Endothelial cell (in vitro differentiated cells): ENCODE measurements around the gene TSPAN12. TPM values are rescaled to one million over a fixed set of nuclear protein-coding genes. Genes with fewer than 3 reads are reported as not detected.
A peak's percentile ranks its signal among the peaks of the same experiment; 100 is the strongest.

ENCODE experiments used
- DNase-seq: peaks from one replicate; pipeline ENCODE4 v3.0.0; 2021; ENCODE audit warnings: low spot score
- H3K27ac Mint-ChIP-seq: one replicate; pipeline ENCODE4 v1.8.0; 2021; ENCODE audit warnings: mixed read lengths, inconsistent platforms; ENCODE audit not compliant: unreplicated experiment
- H3K27me3 Mint-ChIP-seq: one replicate; pipeline ENCODE4 v1.8.0; 2021; ENCODE audit warnings: mild to moderate bottlenecking, moderate library complexity, mixed read lengths, inconsistent platforms; ENCODE audit not compliant: unreplicated experiment
- H3K36me3 Mint-ChIP-seq: one replicate; pipeline ENCODE4 v1.8.0; 2021; ENCODE audit warnings: mild to moderate bottlenecking, low read depth, mixed read lengths, inconsistent platforms; ENCODE audit not compliant: unreplicated experiment
- H3K4me1 Mint-ChIP-seq: one replicate; pipeline ENCODE4 v1.8.0; 2021; ENCODE audit warnings: mild to moderate bottlenecking, mixed read lengths, inconsistent platforms; ENCODE audit not compliant: unreplicated experiment
- H3K4me3 Mint-ChIP-seq: one replicate; pipeline ENCODE4 v1.8.0; 2021; ENCODE audit warnings: mild to moderate bottlenecking, mixed read lengths, inconsistent platforms; ENCODE audit not compliant: unreplicated experiment
- H3K9me3 Mint-ChIP-seq: one replicate; pipeline ENCODE4 v1.8.0; 2021; ENCODE audit warnings: mixed read lengths, inconsistent platforms; ENCODE audit not compliant: unreplicated experiment
- CTCF ChIP-seq: fragments of 200-600 bp; sonication (generic); IDR thresholded peaks from one replicate; pipeline ENCODE4 v1.5.0; 2021; ENCODE audit warnings: antibody characterized with exemption; ENCODE audit not compliant: unreplicated experiment
- total RNA-seq: library from RNA; stranded (reverse); fragmentation: NEBNext Ultra II Directional; extraction: Animal tissue kit (Norgen Biotek cat#: 25700); gene quantifications from one replicate; pipeline ENCODE4 v1.2.1, GENCODE V29; 2021; ENCODE audit not compliant: unreplicated experiment

Gene TSPAN12
- total RNA-seq, 1 donor from 2014 or later = 20.3 TPM

GRCh38 chr7:120809260-120809659 is 48.7 kb downstream of the TSPAN12 start:
- no peak for DNase-seq
- Mint-ChIP-seq H3K4me3 (no peak overlapping the region), H3K9me3 (no peaks in the 10 kb centered on the region), H3K4me1 (peaks cover 2% of the 10 kb centered on the region), H3K27ac (no peak overlapping the region), H3K36me3 (no peaks in the 10 kb centered on the region), H3K27me3 (no peaks in the 10 kb centered on the region)
- no peak for TF ChIP-seq CTCF

- TF ChIP-seq CTCF = no peak
- Mint-ChIP-seq H3K27me3 (no peaks in the 10 kb centered on the region), H3K4me1 (peaks cover 7% of the 10 kb centered on the region), H3K36me3 (no peaks in the 10 kb centered on the region), H3K4me3 (no peak overlapping the region), H3K9me3 (no peaks in the 10 kb centered on the region), H3K27ac (no peak overlapping the region)
- no peak for DNase-seq
Measured at GRCh38 chr7:120807390-120807789, 50.6 kb downstream of the TSPAN12 start.

DNA sequence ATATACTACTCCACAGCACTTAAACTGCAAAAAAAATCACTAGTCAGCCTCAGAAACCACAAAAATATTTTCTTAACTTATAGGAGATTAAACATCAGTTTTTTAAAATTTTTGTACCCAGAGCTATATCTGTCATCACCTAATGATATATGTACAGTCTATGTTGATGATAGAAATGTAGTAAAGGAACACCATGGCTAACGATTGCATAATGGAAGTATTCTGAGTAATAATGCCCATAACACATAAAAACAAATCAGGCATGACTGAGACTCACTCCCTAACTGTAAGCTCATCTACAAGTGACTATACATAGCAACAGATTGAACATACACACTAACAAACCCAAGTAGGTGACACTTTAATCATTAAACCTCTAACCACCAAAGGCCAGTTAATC is 51.3 kb downstream of the TSPAN12 start:
- Mint-ChIP-seq H3K9me3 (no peaks in the 10 kb centered on the region), H3K27me3 (no peaks in the 10 kb centered on the region), H3K36me3 (no peaks in the 10 kb centered on the region), H3K4me1 (peaks cover 7% of the 10 kb centered on the region), H3K27ac (no peak overlapping the region), H3K4me3 (no peak overlapping the region)
- no peak for DNase-seq
- TF ChIP-seq CTCF = no peak

DNA sequence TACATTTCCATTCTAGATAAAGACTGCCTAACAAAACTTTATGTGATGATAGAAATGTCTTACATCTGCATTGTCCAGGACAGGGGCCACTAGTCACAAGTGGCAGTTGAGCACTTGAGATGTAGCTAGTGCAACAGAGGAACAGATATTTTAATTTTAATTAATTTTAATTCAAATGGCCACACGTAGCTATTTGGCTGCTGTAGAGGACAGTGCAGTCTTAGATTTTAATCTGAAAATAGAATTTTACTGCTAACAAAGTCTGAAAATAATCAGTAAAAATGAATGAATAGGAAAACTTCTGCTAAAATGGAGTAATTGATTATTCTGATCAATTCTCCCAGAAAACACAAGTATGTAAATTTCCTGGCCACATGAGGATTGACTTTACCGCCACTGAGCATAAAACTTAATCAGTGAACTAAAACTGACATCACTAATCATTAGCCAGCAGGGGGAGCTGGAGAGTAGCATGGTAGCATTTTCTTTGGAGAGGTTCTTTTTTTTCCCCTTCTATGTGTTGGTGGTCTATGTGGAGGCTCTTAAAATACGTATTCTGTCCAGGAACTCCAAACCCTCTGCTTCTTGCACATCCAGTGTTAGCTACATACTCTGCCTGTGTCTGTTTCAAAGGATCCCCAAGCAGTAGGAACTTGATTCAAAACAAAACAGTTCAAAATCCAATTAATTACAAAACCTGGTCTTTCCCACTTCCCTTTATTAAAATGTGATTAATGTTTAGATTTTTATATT is 52.1 kb downstream of the TSPAN12 start:
- H3K4me1 Mint-ChIP-seq = peaks cover 12% of the 10 kb centered on the region
- H3K9me3 Mint-ChIP-seq = no peaks in the 10 kb centered on the region
- no peak overlapping the region for H3K27ac Mint-ChIP-seq
- no peaks in the 10 kb centered on the region for H3K36me3 Mint-ChIP-seq
- TF ChIP-seq CTCF = peak; percentile 93
- H3K4me3 Mint-ChIP-seq = no peak overlapping the region
- peak; percentile 77 for DNase-seq
- H3K27me3 Mint-ChIP-seq = no peaks in the 10 kb centered on the region

DNA sequence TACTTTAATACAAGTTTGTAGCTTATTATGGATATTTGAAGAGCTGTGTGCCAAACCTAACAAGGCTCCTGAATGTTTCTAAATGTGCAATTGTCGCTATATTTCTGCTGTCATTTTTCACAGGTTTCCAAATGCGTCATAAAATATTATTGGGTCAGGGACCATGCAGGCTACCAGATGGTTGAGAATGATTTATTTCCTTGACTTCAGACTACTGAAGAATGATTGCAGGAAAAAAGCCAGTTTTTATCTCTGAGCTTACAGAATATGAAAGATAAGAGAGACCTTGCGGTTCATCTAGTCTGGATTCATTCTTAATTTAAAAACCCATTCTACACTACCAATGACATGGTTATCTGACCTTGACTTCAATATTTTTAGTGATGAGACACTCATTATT is 55.2 kb downstream of the TSPAN12 start:
- no peak for DNase-seq
- Mint-ChIP-seq H3K4me3 (no peak overlapping the region), H3K27me3 (no peaks in the 10 kb centered on the region), H3K9me3 (no peaks in the 10 kb centered on the region), H3K4me1 (peaks cover 12% of the 10 kb centered on the region), H3K36me3 (no peaks in the 10 kb centered on the region), H3K27ac (no peak overlapping the region)
- TF ChIP-seq CTCF = no peak
